WI38 (cell line): Measurements from ENCODE around the gene EHF.
"Not testable (repeated sequence)": the region's sequence is repeated elsewhere in the genome, so short reads cannot be mapped to it uniquely, and the experiment has no call there.

Experiments
- H3K4me3 ChIP-seq: 2 replicates; pipeline ENCODE4 v1.5.1; 2011; ENCODE audit warnings: low read depth, mild to moderate bottlenecking, control low read depth, low read length
- TF ChIP-seq, protein P1 (sequence below): IDR thresholded peaks from 2 replicates; pipeline ENCODE4 v1.5.1; 2012; ENCODE audit warnings: low read depth, mild to moderate bottlenecking, control low read depth, low read length

The EHF gene

DNA sequence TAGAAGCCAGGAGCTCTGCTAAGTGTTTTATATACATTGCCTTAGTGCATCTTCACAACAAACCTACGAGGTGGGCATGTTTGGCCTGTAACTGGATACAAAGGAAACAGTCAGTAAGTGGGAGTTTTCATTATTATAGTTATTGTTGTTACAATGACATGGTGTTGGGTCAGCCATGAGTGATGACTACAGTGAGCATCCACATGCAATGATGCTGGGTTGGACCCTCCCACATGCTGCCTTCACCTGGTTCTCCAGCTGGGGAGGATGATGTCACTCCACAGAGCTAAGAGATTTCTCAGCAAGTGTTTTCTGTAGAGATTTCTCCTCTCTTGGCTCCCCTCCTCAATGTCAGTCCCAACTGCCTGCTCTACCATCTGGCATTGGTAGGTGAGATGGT is 59.3 kb downstream of the EHF start:
- no peak overlapping the region for H3K4me3 ChIP-seq
- TF ChIP-seq, protein P1, sequence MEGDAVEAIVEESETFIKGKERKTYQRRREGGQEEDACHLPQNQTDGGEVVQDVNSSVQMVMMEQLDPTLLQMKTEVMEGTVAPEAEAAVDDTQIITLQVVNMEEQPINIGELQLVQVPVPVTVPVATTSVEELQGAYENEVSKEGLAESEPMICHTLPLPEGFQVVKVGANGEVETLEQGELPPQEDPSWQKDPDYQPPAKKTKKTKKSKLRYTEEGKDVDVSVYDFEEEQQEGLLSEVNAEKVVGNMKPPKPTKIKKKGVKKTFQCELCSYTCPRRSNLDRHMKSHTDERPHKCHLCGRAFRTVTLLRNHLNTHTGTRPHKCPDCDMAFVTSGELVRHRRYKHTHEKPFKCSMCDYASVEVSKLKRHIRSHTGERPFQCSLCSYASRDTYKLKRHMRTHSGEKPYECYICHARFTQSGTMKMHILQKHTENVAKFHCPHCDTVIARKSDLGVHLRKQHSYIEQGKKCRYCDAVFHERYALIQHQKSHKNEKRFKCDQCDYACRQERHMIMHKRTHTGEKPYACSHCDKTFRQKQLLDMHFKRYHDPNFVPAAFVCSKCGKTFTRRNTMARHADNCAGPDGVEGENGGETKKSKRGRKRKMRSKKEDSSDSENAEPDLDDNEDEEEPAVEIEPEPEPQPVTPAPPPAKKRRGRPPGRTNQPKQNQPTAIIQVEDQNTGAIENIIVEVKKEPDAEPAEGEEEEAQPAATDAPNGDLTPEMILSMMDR: no peak

DNA sequence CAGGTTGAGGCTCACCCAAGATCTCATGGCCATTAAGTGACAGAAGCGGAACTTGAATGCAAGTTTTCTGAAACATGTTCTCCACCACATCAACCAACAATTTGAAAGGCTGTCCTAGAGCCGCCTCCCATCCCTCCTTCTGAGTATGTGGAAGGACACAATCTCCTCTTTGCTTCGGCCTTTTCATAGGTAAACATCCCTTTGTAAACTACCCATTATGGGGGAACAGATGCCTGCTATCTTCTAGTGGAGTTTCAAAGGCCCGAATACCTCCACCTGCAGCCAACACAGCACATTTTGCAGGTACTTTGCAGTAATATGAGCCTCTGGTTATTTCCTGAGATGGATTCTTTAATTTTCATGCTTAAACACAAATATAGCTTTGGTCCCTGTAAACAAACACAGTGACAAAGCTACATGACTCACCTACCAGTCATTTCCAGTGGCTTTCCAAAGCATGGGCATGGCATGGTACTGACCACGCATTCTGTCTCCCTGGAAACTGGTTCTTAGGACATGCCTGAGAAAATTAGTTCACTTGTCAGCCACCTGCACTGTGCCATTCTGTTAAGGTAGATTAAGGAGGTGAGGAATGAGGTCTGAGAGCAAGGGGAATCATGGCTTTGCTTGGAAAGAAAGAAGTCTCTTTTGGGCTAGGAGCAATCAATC is 60.2 kb downstream of the EHF start:
- TF ChIP-seq, protein P1: no peak
- no peak overlapping the region for H3K4me3 ChIP-seq

GRCh38 chr11:34682825-34683224 is 61.9 kb downstream of the EHF start:
- H3K4me3 ChIP-seq: no peak overlapping the region
- TF ChIP-seq, protein P1: no peak

- TF ChIP-seq, protein P1: no peak
- no peak overlapping the region for H3K4me3 ChIP-seq
Measured at GRCh38 chr11:34683396-34683795, 62.5 kb downstream of the EHF start.

DNA sequence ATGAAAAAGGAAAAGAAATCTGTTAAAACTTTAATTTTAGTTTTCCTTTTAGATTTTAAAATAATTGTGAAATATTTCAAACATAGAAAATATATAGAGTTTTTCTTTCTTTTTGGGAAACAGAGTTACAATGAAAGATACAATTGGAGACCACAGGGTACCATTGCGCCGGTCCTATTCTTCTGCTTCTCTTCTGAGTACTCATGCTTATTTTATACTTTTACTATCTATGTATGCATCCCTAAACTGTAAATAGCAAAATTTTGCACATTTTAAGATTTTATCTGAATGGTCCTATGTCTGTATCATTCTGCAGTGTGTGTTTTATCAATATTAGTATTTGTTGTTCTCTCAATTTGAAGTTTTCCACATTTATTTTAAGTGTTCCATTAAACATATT is 65.0 kb downstream of the EHF start:
- no peak overlapping the region for H3K4me3 ChIP-seq
- TF ChIP-seq, protein P1: no peak

DNA sequence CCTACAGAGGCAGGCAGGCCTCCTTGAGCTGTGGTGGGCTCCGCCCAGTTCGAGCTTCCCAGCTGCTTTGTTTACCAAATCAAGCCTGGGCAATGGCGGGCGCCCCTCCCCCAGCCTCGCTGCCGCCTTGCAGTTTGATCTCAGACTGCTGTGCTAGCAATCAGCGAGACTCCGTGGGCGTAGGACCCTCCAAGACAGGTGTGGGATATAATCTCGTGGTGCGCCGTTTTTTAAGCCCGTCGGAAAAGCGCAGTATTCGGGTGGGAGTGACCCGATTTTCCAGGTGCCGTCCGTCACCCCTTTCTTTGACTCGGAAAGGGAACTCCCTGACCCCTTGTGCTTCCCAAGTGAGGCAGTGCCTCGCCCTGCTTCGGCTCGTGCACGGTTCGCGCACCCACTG is 71.4 kb downstream of the EHF start:
- H3K4me3 ChIP-seq: not testable (repeated sequence)

DNA sequence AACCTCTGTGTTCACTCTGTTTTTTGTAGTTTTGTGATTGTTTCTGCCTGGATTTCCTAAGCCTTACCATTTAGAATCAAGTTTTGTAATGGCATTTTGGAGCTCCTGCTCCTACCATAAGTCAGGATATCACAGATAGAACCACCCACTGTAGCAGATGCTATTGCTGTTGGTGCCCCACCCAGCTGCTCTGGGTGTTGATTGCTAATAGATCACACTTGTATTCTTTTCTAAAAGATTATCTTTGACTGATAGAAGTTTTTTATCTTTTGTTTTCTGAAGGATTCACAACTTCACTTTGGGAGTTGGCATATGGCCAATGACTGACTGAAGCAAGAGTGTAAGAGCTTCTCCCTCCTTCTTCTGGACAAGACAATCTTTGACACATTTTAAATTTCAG is 76.0 kb downstream of the EHF start:
- no peak overlapping the region for H3K4me3 ChIP-seq
- TF ChIP-seq, protein P1: no peak
